PC-3 (cell line): ENCODE results near the gene MAPKAP1.

Source experiments
- EZH2phosphoT487 ChIP-seq: fragments of 300-600 bp; sonication (generic); IDR thresholded peaks from 2 replicates; pipeline ENCODE4 v1.6.1; 2018; ENCODE audit warnings: mild to moderate bottlenecking, antibody characterized with exemption, low read length, borderline replicate concordance
- TF ChIP-seq, protein P1 (sequence below): fragments of 300-600 bp; sonication (generic); conservative IDR thresholded peaks from 2 replicates; pipeline ENCODE4 v1.5.1; 2017; ENCODE audit warnings: antibody characterized with exemption, low read depth, mild to moderate bottlenecking, low read length

- TF ChIP-seq, protein P1, sequence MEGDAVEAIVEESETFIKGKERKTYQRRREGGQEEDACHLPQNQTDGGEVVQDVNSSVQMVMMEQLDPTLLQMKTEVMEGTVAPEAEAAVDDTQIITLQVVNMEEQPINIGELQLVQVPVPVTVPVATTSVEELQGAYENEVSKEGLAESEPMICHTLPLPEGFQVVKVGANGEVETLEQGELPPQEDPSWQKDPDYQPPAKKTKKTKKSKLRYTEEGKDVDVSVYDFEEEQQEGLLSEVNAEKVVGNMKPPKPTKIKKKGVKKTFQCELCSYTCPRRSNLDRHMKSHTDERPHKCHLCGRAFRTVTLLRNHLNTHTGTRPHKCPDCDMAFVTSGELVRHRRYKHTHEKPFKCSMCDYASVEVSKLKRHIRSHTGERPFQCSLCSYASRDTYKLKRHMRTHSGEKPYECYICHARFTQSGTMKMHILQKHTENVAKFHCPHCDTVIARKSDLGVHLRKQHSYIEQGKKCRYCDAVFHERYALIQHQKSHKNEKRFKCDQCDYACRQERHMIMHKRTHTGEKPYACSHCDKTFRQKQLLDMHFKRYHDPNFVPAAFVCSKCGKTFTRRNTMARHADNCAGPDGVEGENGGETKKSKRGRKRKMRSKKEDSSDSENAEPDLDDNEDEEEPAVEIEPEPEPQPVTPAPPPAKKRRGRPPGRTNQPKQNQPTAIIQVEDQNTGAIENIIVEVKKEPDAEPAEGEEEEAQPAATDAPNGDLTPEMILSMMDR: no peak
- TF ChIP-seq EZH2phosphoT487: no peak
Observed at GRCh38 chr9:125639057-125639456, 68.0 kb downstream of the MAPKAP1 start.
